ENCODE results near the gene TNFRSF1A. TPM values are rescaled to one million over a fixed set of nuclear protein-coding genes. Genes with fewer than 3 reads are reported as not detected.

The TNFRSF1A gene
- total RNA-seq, 1 donor from 2014 or later = 185 TPM

DNA sequence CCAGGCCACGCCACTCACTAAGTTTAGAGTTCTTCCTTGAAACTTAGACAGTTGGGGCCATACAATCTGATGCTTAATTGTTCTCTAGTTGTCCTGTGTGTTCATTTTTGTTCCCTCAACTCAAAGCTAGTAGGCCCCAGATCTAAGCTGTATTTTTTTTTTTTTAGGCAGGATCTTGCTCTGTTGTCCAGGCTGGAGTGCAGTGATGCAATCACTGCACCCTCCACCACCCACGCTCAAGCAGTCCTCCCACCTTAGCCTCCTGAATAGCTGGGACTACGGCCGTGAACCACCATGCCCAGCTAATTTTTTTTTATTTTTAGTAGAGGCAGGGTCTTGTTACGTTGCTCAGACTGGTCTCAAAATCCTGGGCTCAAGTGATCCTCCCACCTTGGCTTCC, 7.5 kb downstream of the TNFRSF1A start:
- intact Hi-C loops (cut with DNase I) = no loop called here
- peaks cover 77% of the 10 kb centered on the region for H3K4me1 ChIP-seq
- no peaks in the 10 kb centered on the region for H3K27me3 ChIP-seq
- H3K9me3 ChIP-seq = no peaks in the 10 kb centered on the region
- no peak for ATAC-seq
- DNase-seq = no peak
- no peak overlapping the region for H3K4me3 ChIP-seq
- TF ChIP-seq, protein P1, sequence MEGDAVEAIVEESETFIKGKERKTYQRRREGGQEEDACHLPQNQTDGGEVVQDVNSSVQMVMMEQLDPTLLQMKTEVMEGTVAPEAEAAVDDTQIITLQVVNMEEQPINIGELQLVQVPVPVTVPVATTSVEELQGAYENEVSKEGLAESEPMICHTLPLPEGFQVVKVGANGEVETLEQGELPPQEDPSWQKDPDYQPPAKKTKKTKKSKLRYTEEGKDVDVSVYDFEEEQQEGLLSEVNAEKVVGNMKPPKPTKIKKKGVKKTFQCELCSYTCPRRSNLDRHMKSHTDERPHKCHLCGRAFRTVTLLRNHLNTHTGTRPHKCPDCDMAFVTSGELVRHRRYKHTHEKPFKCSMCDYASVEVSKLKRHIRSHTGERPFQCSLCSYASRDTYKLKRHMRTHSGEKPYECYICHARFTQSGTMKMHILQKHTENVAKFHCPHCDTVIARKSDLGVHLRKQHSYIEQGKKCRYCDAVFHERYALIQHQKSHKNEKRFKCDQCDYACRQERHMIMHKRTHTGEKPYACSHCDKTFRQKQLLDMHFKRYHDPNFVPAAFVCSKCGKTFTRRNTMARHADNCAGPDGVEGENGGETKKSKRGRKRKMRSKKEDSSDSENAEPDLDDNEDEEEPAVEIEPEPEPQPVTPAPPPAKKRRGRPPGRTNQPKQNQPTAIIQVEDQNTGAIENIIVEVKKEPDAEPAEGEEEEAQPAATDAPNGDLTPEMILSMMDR (IDR thresholded peaks at IDR 0.05) = no peak
- H3K27ac ChIP-seq = peak overlapping the region; percentile 99
- peaks cover 65% of the 10 kb centered on the region for H3K36me3 ChIP-seq

DNA sequence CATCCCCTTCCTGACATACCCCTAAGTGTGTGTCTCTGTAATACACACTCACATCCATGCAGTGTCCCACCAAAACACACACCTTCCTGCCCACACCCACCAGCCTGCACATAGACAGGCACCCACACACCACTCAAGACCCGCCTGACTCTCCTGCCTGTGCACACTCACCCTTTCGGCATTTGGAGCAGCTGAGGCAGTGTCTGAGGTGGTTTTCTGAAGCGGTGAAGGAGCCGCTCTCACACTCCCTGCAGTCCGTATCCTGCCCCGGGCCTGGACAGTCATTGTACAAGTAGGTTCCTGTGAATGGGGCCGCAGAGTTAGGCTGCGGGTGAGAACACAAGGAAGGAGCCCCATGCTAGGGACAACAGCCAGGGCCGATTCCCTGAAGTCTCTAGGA, 8.3 kb downstream of the TNFRSF1A start:
- no peak for DNase-seq
- H3K4me1 ChIP-seq = peaks cover 76% of the 10 kb centered on the region

DNA sequence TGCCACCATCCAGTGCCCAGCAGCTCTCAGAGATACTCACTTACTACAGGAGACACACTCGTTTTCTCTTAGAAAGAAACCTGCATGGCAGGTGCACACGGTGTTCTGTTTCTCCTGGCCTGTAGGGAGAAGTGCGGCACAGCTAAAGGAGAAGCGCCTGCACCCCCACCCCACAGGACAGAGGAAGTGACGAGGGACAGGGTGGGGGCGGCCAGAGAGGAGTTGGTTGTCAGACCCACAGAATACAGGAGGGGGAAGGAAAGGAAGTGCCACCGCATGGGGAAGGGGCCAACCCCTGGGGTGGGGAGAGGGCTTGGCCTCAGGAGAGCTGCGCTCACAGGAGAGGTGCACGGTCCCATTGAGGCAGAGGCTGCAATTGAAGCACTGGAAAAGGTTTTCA, 8.8 kb downstream of the TNFRSF1A start:
- H3K27me3 ChIP-seq = no peaks in the 10 kb centered on the region
- intact Hi-C loops (cut with DNase I) = no loop called here
- H3K4me1 ChIP-seq = peaks cover 74% of the 10 kb centered on the region
- no peak for ATAC-seq
- H3K4me3 ChIP-seq = no peak overlapping the region
- TF ChIP-seq, protein P1 (IDR thresholded peaks at IDR 0.05) = no peak
- no peaks in the 10 kb centered on the region for H3K9me3 ChIP-seq
- peak overlapping the region; percentile 99 for H3K27ac ChIP-seq
- peaks cover 70% of the 10 kb centered on the region for H3K36me3 ChIP-seq
- no peak for DNase-seq

More for the DNA sequence above, 8.3 kb downstream of the TNFRSF1A start:
- TF ChIP-seq, protein P1 (IDR thresholded peaks at IDR 0.05) = no peak
- H3K36me3 ChIP-seq = peaks cover 65% of the 10 kb centered on the region
- H3K27ac ChIP-seq = peak overlapping the region; percentile 99
- no peaks in the 10 kb centered on the region for H3K9me3 ChIP-seq
- no peak for ATAC-seq
- no peaks in the 10 kb centered on the region for H3K27me3 ChIP-seq
- intact Hi-C loops (cut with DNase I) = no loop called here
- no peak overlapping the region for H3K4me3 ChIP-seq

DNA sequence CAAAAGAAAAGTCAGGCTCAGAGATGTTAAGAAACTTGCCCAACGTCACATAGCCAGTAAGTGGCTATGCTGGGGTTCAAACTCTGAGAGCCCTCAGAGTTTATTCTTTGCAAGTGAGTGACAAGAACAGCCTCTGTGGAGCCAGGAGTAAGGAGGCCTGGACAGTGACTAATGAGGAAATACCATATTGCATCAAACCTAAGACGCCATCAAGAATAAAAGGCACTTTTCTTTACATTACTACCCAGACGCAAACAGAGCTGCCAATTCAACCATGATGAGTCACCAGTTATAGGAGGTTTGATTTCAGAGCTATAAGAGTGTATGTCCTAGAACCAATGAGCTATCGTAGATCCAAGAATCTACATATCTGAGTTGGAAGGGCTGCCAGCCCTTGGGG, 9.4 kb downstream of the TNFRSF1A start:
- TF ChIP-seq, protein P1 (IDR thresholded peaks at IDR 0.05) = no peak
- no peaks in the 10 kb centered on the region for H3K9me3 ChIP-seq
- no peak overlapping the region for H3K4me3 ChIP-seq
- H3K36me3 ChIP-seq = peaks cover 75% of the 10 kb centered on the region
- ATAC-seq = no peak
- peaks cover 74% of the 10 kb centered on the region for H3K4me1 ChIP-seq
- intact Hi-C loops (cut with DNase I) = no loop called here
- H3K27me3 ChIP-seq = no peaks in the 10 kb centered on the region
- no peak for DNase-seq
- peak overlapping the region; percentile 99 for H3K27ac ChIP-seq

DNA sequence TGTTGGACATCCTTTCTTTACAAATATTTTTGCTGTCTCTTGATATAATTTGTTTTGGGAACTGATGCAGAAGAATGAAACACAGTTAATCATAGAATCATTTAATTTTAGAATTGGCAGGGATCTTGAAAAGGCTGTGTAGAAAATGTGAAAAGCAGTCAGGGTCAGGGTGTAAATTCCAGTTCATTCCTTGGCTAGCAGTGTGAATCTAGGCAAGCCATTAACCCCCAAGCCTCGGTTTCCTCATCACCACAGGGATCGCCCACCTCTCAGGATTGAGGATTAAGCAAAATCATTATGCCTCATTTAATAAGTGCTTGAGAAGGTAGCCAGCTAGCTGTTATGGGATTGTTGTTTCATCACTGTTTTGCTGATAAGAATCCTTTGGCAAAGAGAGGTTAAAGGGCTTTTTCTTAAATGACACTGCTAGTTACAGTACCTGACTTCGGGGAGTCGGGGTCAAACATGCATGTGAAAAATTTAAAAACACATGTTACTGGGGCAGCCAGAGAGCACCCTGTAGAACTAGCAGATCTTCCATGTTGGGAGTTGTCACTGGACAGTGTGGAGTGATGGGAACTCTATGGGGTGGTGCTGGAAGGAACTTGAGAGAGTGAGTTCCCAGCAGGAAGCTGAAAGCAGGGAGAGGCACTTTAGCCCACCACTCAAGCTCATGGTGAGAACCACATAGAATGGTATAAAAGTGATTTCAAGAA, 10.7 kb downstream of the TNFRSF1A start:
- ATAC-seq = no peak
- H3K4me1 ChIP-seq = peaks cover 78% of the 10 kb centered on the region

More for the DNA sequence above, 10.7 kb downstream of the TNFRSF1A start:
- no peak for DNase-seq
- intact Hi-C loops (cut with DNase I) = no loop called here
- no peak overlapping the region for H3K4me3 ChIP-seq
- H3K9me3 ChIP-seq = no peaks in the 10 kb centered on the region
- H3K36me3 ChIP-seq = peaks cover 86% of the 10 kb centered on the region
- peak overlapping the region; percentile 58 for H3K27ac ChIP-seq
- TF ChIP-seq, protein P1 (IDR thresholded peaks at IDR 0.05) = no peak
- H3K27me3 ChIP-seq = no peaks in the 10 kb centered on the region
